HepG2 (cell line): ENCODE data around the gene TACC2. TPM values are rescaled to one million over a fixed set of nuclear protein-coding genes. Genes with fewer than 3 reads are reported as not detected.
A peak's percentile ranks its signal among the peaks of the same experiment; 100 is the strongest.

ENCODE experiments used
- ATAC-seq: fragments of 200-7000 bp; cut with Tn5 transposase; 3 replicates; pipeline ENCODE4 v1.9.1; 2020; ENCODE audit warnings: mild to moderate bottlenecking, moderate library complexity
- BruUV-seq: library from RNA; stranded (reverse); fragments of 400-500 nt; replicated peaks from 2 replicates; lab custom pipeline; 2021; lab: Mats Ljungman, UMichigan
- CTCF ChIA-PET: fragments of 300-600 bp; formaldehyde crosslinking; extraction: SDS; loops from one replicate; lab custom pipeline; 2021; ENCODE audit warnings: low total read pairs, inconsistent platforms, low intra/inter-chr PET ratio; lab: Yijun Ruan, JAX
- POLR2A ChIA-PET: fragments of 350-600 bp; sonication (Branson Sonifier 250); formaldehyde crosslinking; loops from one replicate; lab custom pipeline; 2020; ENCODE audit warnings: antibody characterized with exemption, inconsistent platforms; lab: Yijun Ruan, JAX
- DNase-seq: peaks from one replicate; pipeline ENCODE4 v3.0.0-alpha.2; 2015; ENCODE audit warnings: low spot score
- FAIRE-seq: peaks from 3 replicates; lab custom pipeline; 2011; peaks lifted over from hg19 to GRCh38; lab: Jason Lieb, UNC
- H2AFZ ChIP-seq: one replicate; pipeline ENCODE4 v1.6.1; 2011; ENCODE audit warnings: low read length, inconsistent platforms
- H3K27ac ChIP-seq: fragments of 300-600 bp; 3 replicates; pipeline ENCODE4 v1.8.0; 2011; ENCODE audit warnings: mixed run types, mild to moderate bottlenecking, mixed read lengths, low read length, inconsistent platforms; ENCODE audit not compliant: insufficient read depth; ENCODE audit errors: extremely low read length
- H3K27me3 ChIP-seq, 2 experiments: fragments of 200-600 bp in 1 of 2; 2 replicates in 1 of 2; 3 replicates in 1 of 2; pipeline versions ENCODE4 v1.6.0 to v1.8.0; 2011; ENCODE audit warnings: low read length in 2 of 2, mild to moderate bottlenecking in 2 of 2, moderate library complexity in 2 of 2, inconsistent platforms in 1 of 2; ENCODE audit not compliant: insufficient read depth in 2 of 2, control insufficient read depth in 1 of 2
- H3K36me3 ChIP-seq, 2 experiments: fragments of 200-600 bp in 1 of 2; replicated peaks in 1 of 2; 2 replicates in 1 of 2; 3 replicates in 1 of 2; pipeline versions ENCODE4 v1.5.1 to v1.8.0; 2011; ENCODE audit warnings: low read length in 2 of 2, inconsistent platforms in 1 of 2; ENCODE audit not compliant: insufficient read depth in 2 of 2, control insufficient read depth in 1 of 2
- H3K4me1 ChIP-seq: 2 replicates; pipeline ENCODE4 v1.5.1; 2012; ENCODE audit warnings: low read length, inconsistent platforms; ENCODE audit not compliant: insufficient read depth
- H3K4me2 ChIP-seq: 2 replicates; pipeline ENCODE4 v1.6.0; 2011; ENCODE audit warnings: low read depth, low read length, inconsistent platforms
- H3K4me3 ChIP-seq, 3 experiments: fragments of 200-600 bp in 1 of 3; sonication (generic), shearing (Covaris generic) in 1 of 3; replicated peaks in 1 of 3; 2 replicates each; pipeline ENCODE4 v1.5.1; 2011 to 2016; ENCODE audit warnings: low read length in 3 of 3, inconsistent platforms in 2 of 3, low read depth in 2 of 3, mild to moderate bottlenecking in 2 of 3, control low read depth in 1 of 3, mixed read lengths in 1 of 3; ENCODE audit not compliant: insufficient read depth in 1 of 3
- H3K79me2 ChIP-seq: one replicate; pipeline ENCODE4 v1.6.1; 2011; ENCODE audit warnings: low read length, inconsistent platforms; ENCODE audit not compliant: insufficient read depth
- H3K9ac ChIP-seq: 2 replicates; pipeline ENCODE4 v1.6.0; 2011; ENCODE audit warnings: mild to moderate bottlenecking, low read depth, low read length, inconsistent platforms; ENCODE audit not compliant: insufficient read depth
- H3K9me3 ChIP-seq: 2 replicates; pipeline ENCODE4 v1.5.1; 2012; ENCODE audit warnings: mild to moderate bottlenecking, low read length
- H4K20me1 ChIP-seq: 2 replicates; pipeline ENCODE4 v1.6.0; 2011; ENCODE audit warnings: inconsistent platforms, mild to moderate bottlenecking, low read length, moderate library complexity; ENCODE audit not compliant: insufficient read depth
- CEBPG ChIP-seq: IDR thresholded peaks from 2 replicates; pipeline ENCODE4 v1.6.1; 2016
- DDIT3 ChIP-seq: sonication (generic); formaldehyde crosslinking; IDR thresholded peaks from 2 replicates; pipeline ENCODE4 v1.4.0; 2020; ENCODE audit warnings: mild to moderate bottlenecking, missing genetic modification reagents
- ELK4 ChIP-seq: sonication (generic); formaldehyde crosslinking; IDR thresholded peaks from 2 replicates; pipeline ENCODE4 v1.9.0; 2021; ENCODE audit warnings: missing genetic modification reagents, borderline replicate concordance
- GATAD1 ChIP-seq: IDR thresholded peaks from 2 replicates; pipeline ENCODE4 v1.6.1; 2016; ENCODE audit warnings: missing genetic modification reagents, missing compliant biosample characterization
- HMGA1 ChIP-seq: sonication (generic); formaldehyde crosslinking; conservative IDR thresholded peaks from 2 replicates; pipeline ENCODE4 v1.4.0; 2020; ENCODE audit warnings: missing genetic modification reagents
- MAFK ChIP-seq, 2 experiments: IDR thresholded peaks in 1 of 2; conservative IDR thresholded peaks in 1 of 2; 2 replicates each; pipeline ENCODE4 v1.6.1; 2011; ENCODE audit warnings: improper control_type of control experiment in 2 of 2, low read length in 2 of 2
- MAX ChIP-seq: IDR thresholded peaks from 2 replicates; pipeline ENCODE4 v1.6.1; 2012; ENCODE audit warnings: inconsistent platforms
- RFX1 ChIP-seq: fragments of 450-650 bp; IDR thresholded peaks from 2 replicates; pipeline ENCODE4 v1.6.1; 2017
- TBX3 ChIP-seq: fragments of 450-650 bp; IDR thresholded peaks from 2 replicates; pipeline ENCODE4 v1.6.1; 2017; ENCODE audit warnings: antibody characterized with exemption, mild to moderate bottlenecking, inconsistent platforms, borderline replicate concordance
- ZIK1 ChIP-seq: sonication (generic); formaldehyde crosslinking; IDR thresholded peaks from 2 replicates; pipeline ENCODE4 v1.5.0; 2020; ENCODE audit warnings: mild to moderate bottlenecking, low read depth, missing genetic modification reagents, borderline replicate concordance
- ZNF451 ChIP-seq: sonication (generic); formaldehyde crosslinking; IDR thresholded peaks from 2 replicates; pipeline ENCODE4 v1.5.0; 2020; ENCODE audit warnings: mild to moderate bottlenecking, missing genetic modification reagents
- ZNF776 ChIP-seq: sonication (generic); formaldehyde crosslinking; IDR thresholded peaks from 2 replicates; pipeline ENCODE4 v1.4.0; 2020; ENCODE audit warnings: mild to moderate bottlenecking, missing genetic modification reagents
- ZNF878 ChIP-seq: sonication (generic); formaldehyde crosslinking; IDR thresholded peaks from 2 replicates; pipeline ENCODE4 v1.8.1; 2023; ENCODE audit warnings: mild to moderate bottlenecking, missing genetic modification reagents, moderate library complexity
- WGBS: methylation state at CpG from one replicate; pipeline ENCODE4 v1.1.6; 2017; ENCODE audit warnings: low lambda C conversion rate; 5-methylcytosine and 5-hydroxymethylcytosine counted together
- in situ Hi-C: cut with HindIII; loops from 2 replicates; pipeline ENCODE4 v1.10.0; 2017; ENCODE audit warnings: low pct_unique_long_range_greater_than_20kb; ENCODE audit not compliant: extremely low pct_ligation_motif_present
- intact Hi-C: fragments of 100-400 bp; cut with micrococcal nuclease; formaldehyde crosslinking; loops from one replicate; pipeline ENCODE4 v1.10.0; 2022; ENCODE audit not compliant: unreplicated experiment
- polyA plus RNA-seq, 8 experiments: library from polyadenylated mRNA; depleted of rRNA in 3 of 8; stranded (reverse) in 7 of 8; unstranded in 1 of 8; fragments of >200 nt; fragmentation: Illumina TruSeq in 4 of 8; extraction: Trizol in 4 of 8; gene quantifications; 2 replicates each; pipeline versions ENCODE4 v1.2.1 to v1.2.3, GENCODE V29; 2011 to 2016; ENCODE audit warnings: low read depth in 4 of 8, missing spikeins in 1 of 8, mixed read lengths in 1 of 8; ENCODE audit not compliant: insufficient read depth in 1 of 8
- total RNA-seq, 5 experiments: library from RNA; depleted of rRNA; stranded (reverse); fragments of >200 nt; fragmentation: Illumina TruSeq; extraction: Trizol; gene quantifications; 2 replicates each; pipeline ENCODE4 v1.2.3, GENCODE V29; 2016; ENCODE audit warnings: low read depth in 1 of 5
- TF ChIP-seq, protein P1 (sequence below): IDR thresholded peaks from 2 replicates; pipeline ENCODE4 v1.6.1; 2016

TACC2 gene
- total and polyA plus RNA-seq, 2 of the 13 experiments (the other 11 are each of a cell fraction or from before 2014, with no cell fraction given), result 11.8 to 16.0 TPM

DNA sequence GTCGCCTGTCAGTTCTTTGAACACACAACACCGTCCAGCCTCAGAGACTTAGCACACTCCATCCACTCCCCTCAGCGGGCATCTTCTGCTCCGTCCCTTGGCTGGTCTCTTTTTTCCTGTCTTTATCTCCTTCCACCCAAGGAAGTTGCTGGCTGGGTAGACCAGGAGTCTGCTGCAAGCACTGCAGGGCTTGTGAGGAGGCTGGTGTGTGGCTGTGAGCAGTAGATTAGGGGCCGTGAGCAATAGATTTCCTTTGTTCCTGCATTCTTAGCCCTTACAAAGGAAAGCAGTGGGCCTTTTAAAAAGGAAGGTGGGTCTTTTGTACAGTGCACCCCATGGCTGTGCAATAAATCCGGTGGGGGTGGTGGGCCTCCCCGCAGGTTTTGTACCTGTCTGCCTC, 181.8 kb downstream of the TACC2 start:
- DNase-seq (no peak), ATAC-seq (no peak), FAIRE-seq (no peak)
- intact Hi-C loops, result no loop called here
- Histone ChIP-seq H3K9me3 (no peaks in the 10 kb centered on the region), H4K20me1 (0 out of 2 replicates have a peak, but pooled peaks cover 2% of the 10 kb centered on the region), H3K36me3 (peaks cover 0 to 9% of the 10 kb centered on the region in 2 experiments; a peak in 3 of 5 replicates), H3K79me2 (peaks cover 16% of the 10 kb centered on the region), H3K27ac (no peak overlapping the region), H3K4me2 (no peak overlapping the region), H3K4me1 (peaks cover 27% of the 10 kb centered on the region), H3K9ac (no peak overlapping the region), H3K27me3 (no peaks in the 10 kb centered on the region), H3K4me3 (no peak overlapping the region), H2AFZ (no peak overlapping the region)
- in situ Hi-C loops, result no loop called here
- TF ChIP-seq ZIK1 (CRISPR knock-in tag), result no peak
- TF ChIP-seq ZNF776 (CRISPR knock-in tag), result no peak
- TF ChIP-seq CEBPG, result no peak
- no peak for TF ChIP-seq ZNF451 (CRISPR knock-in tag)
- no peak for TF ChIP-seq RFX1
- no peak for TF ChIP-seq TBX3
- no peak for TF ChIP-seq MAX
- TF ChIP-seq HMGA1, result no peak
- no TSS peak for BruUV-seq
- CTCF ChIA-PET, result no interaction called here
- 95% methylated on average over 7 of the region's 7 CpGs for WGBS
- POLR2A ChIA-PET, result no interaction called here

DNA sequence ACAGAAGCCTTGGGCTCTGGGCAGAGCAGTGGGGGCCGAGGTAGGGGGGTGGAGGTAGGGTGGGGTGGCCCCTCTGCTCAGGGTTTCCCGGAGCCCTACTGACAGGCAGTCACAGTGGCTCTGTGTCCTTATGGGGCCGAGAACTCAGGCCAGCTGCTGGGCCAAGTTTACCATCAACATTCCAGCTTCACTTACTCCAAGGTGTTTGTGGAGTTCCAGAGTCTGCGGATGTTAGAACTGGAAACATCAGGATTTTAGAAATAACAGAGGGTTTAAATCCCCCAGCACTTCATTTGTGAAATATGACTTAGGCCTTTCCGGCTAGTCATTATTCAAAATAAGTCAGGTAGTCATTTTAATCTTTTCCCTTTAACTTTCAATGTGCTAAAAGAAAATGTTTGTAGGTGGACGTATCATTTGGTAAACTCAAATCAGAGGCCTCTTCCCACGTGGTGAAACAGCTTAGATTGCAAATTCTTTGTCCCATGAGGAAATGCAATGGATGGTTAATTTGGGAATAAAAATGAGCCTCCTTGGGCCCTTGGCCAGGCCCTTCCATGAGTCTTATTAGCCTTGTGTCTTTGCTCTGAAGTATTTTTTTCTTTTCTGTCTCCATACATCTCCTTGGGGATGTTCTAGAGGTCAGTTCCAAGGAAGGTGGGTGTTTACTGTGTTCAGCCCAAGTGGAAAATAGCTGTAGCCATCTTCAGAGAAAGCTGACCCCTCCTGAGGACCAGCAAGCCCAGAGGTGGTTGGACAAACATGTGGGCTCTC, 182.5 kb downstream of the TACC2 start:
- no peak overlapping the region for H2AFZ ChIP-seq
- H3K4me1 ChIP-seq, result peaks cover 32% of the 10 kb centered on the region
- WGBS, result 87% methylated on average over 7 of the region's 7 CpGs
- ATAC-seq, result no peak
- no peaks in the 10 kb centered on the region for H3K9me3 ChIP-seq
- no peak for DNase-seq
- in situ Hi-C loops, result no loop called here
- BruUV-seq, result no TSS peak
- H3K4me3 ChIP-seq, result no peak overlapping the region
- intact Hi-C loops, result no loop called here
- H3K79me2 ChIP-seq, result peaks cover 9% of the 10 kb centered on the region
- no peak overlapping the region for H3K4me2 ChIP-seq
- H3K9ac ChIP-seq, result no peak overlapping the region
- no peaks in the 10 kb centered on the region for H4K20me1 ChIP-seq
- FAIRE-seq, result no peak
- CTCF ChIA-PET, result no interaction called here
- peaks cover 0 to 9% of the 10 kb centered on the region in 2 experiments; a peak in 3 of 5 replicates for H3K36me3 ChIP-seq
- POLR2A ChIA-PET, result no interaction called here
- no peak overlapping the region for H3K27ac ChIP-seq
- H3K27me3 ChIP-seq, result no peaks in the 10 kb centered on the region
- TF ChIP-seq DDIT3 (no peak), GATAD1 (no peak), ELK4 (CRISPR knock-in tag) (no peak), ZNF878 (no peak), MAFK (conservative IDR thresholded peaks at IDR 0.05 in 1 of 2, IDR thresholded peaks at IDR 0.05 in 1 of 2; ENCODE audit: low read length in 2 of 2) (peak; percentile 41 to 42; a peak in 2 of 4 replicates)
- TF ChIP-seq, protein P1, sequence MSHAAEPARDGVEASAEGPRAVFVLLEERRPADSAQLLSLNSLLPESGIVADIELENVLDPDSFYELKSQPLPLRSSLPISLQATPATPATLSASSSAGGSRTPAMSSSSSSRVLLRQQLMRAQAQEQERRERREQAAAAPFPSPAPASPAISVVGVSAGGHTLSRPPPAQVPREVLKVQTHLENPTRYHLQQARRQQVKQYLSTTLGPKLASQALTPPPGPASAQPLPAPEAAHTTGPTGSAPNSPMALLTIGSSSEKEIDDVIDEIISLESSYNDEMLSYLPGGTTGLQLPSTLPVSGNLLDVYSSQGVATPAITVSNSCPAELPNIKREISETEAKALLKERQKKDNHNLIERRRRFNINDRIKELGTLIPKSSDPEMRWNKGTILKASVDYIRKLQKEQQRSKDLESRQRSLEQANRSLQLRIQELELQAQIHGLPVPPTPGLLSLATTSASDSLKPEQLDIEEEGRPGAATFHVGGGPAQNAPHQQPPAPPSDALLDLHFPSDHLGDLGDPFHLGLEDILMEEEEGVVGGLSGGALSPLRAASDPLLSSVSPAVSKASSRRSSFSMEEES (CRISPR knock-in tag), result no peak
